ENCODE data around the gene MEOX2. TPM values are rescaled to one million over a fixed set of nuclear protein-coding genes. Genes with fewer than 3 reads are reported as not detected.

The MEOX2 gene
- total and polyA plus RNA-seq, 2 of the 8 experiments (the other 6 are each of a cell fraction or from before 2014, with no cell fraction given) = 0.05 to 0.19 TPM

DNA sequence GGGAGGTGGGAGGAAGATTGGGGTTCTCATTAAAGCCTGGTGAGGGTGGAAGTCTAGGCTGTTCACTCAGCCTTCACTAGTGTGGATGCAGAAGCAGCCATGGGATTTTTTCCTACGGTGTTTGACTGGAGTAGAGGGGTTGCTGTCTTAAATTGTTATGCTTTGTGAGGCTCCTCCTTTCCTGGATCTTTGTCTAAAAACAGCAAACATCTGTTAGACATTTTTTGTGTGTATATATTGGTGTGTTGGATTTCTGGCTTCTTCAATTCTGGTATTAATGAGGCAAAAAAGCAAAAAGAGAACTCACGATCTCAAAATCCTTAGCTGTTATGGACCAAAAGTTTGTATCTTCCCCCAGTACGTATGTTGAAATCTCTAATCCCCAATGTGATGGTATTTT lies 28.2 kb downstream of the MEOX2 start:
- CTCF ChIA-PET (ENCODE audit: partially characterized antibody) = no interaction called here
- no peak overlapping the region for H3K23ac ChIP-seq (ENCODE audit: insufficient read length)

More for the DNA sequence above, 28.2 kb downstream of the MEOX2 start:
- H3K27me3 ChIP-seq (replicated peaks in 1 of 4; ENCODE audit: control insufficient read depth in 3 of 4, extremely low read depth in 1 of 4, insufficient read depth in 3 of 4, low read length in 3 of 4) = no peaks in the 10 kb centered on the region
- H4K5ac ChIP-seq (ENCODE audit: insufficient read length, low read depth, low read length) = no peak overlapping the region
- H2BK15ac ChIP-seq (ENCODE audit: low read length) = no peak overlapping the region
- no peaks in the 10 kb centered on the region for H3K79me1 ChIP-seq (ENCODE audit: low read depth, low read length)
- H3K36me3 ChIP-seq (ENCODE audit: control insufficient read depth in 2 of 4, insufficient read depth in 4 of 4, low read length in 3 of 4) = no peaks in the 10 kb centered on the region
- H3K9ac ChIP-seq (replicated peaks in 1 of 4; ENCODE audit: extremely low read depth in 1 of 4, low read depth in 3 of 4, low read length in 3 of 4) = no peak overlapping the region
- TF ChIP-seq SP1 (IDR thresholded peaks at IDR 0.05; ENCODE audit: low read depth, low read length) (no peak), KDM4A (IDR thresholded peaks at IDR 0.05; ENCODE audit: low read depth, low read length, severe bottlenecking) (no peak), SIRT6 (IDR thresholded peaks at IDR 0.05; ENCODE audit: low read length) (no peak), GTF2F1 (IDR thresholded peaks at IDR 0.05; ENCODE audit: borderline replicate concordance, low read depth, low read length) (no peak), SAP30 (IDR thresholded peaks at IDR 0.05; ENCODE audit: insufficient read depth, insufficient replicate concordance, low read length) (no peak), POLR2AphosphoS5 (IDR thresholded peaks at IDR 0.05; ENCODE audit: low read depth, low read length) (no peak), CREB1 (IDR thresholded peaks at IDR 0.05) (no peak), TAF7 (optimal IDR thresholded peaks at IDR 0.05; ENCODE audit: borderline replicate concordance, low read depth, low read length) (no peak), RBBP5 (IDR thresholded peaks at IDR 0.05; ENCODE audit: borderline replicate concordance, low read depth, low read length) (no peak), CHD2 (IDR thresholded peaks at IDR 0.05; ENCODE audit: low read length) (no peak)
- TF ChIP-seq, protein P1, sequence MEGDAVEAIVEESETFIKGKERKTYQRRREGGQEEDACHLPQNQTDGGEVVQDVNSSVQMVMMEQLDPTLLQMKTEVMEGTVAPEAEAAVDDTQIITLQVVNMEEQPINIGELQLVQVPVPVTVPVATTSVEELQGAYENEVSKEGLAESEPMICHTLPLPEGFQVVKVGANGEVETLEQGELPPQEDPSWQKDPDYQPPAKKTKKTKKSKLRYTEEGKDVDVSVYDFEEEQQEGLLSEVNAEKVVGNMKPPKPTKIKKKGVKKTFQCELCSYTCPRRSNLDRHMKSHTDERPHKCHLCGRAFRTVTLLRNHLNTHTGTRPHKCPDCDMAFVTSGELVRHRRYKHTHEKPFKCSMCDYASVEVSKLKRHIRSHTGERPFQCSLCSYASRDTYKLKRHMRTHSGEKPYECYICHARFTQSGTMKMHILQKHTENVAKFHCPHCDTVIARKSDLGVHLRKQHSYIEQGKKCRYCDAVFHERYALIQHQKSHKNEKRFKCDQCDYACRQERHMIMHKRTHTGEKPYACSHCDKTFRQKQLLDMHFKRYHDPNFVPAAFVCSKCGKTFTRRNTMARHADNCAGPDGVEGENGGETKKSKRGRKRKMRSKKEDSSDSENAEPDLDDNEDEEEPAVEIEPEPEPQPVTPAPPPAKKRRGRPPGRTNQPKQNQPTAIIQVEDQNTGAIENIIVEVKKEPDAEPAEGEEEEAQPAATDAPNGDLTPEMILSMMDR (IDR thresholded peaks at IDR 0.05; ENCODE audit: control extremely low read depth in 1 of 3, insufficient read depth in 1 of 3, low read depth in 1 of 3, low read length in 3 of 3) = no peak
- POLR2A ChIA-PET (ENCODE audit: partially characterized antibody) = no interaction called here
- no peaks in the 10 kb centered on the region for H3K9me3 ChIP-seq (ENCODE audit: insufficient read depth in 2 of 2, low read depth in 1 of 2, low read length in 1 of 2)
- no peak for FAIRE-seq
- H3K27ac ChIP-seq (ENCODE audit: low read depth, low read length) = no peak overlapping the region
- H2BK120ac ChIP-seq (replicated peaks; ENCODE audit: low read depth, low read length) = no peak overlapping the region
- H3K4me3 ChIP-seq (ENCODE audit: extremely low read depth in 1 of 4, insufficient read depth in 2 of 4, low read depth in 3 of 4, low read length in 4 of 4) = no peak overlapping the region
- no peak overlapping the region for H4K8ac ChIP-seq (ENCODE audit: extremely low read depth, insufficient read depth, low read length)
- no peaks in the 10 kb centered on the region for H3K23me2 ChIP-seq (ENCODE audit: low read depth, low read length)
- H3K79me2 ChIP-seq (ENCODE audit: control insufficient read depth in 1 of 2, insufficient read depth in 2 of 2, low read length in 2 of 2) = no peaks in the 10 kb centered on the region
- no peak overlapping the region for H3K4ac ChIP-seq (replicated peaks; ENCODE audit: insufficient read length, low read depth, low read length)
- no peak overlapping the region for H4K91ac ChIP-seq (replicated peaks; ENCODE audit: insufficient read length, low read length)
- 55% methylated on average over 3 of the region's 3 CpGs; no CpG with 5 or more reads in 1 of the 2 experiments for WGBS, 2 experiments (ENCODE audit: extremely low coverage in 1 of 2, insufficient coverage in 1 of 2, insufficient read length in 1 of 2, insufficient replicate concordance in 2 of 2, low coverage in 1 of 2, low lambda C conversion rate in 2 of 2, missing lambda C conversion rate in 1 of 2)
- H3K4me2 ChIP-seq (ENCODE audit: insufficient read depth in 1 of 2, low read depth in 2 of 2, low read length in 2 of 2) = no peak overlapping the region
- no peak overlapping the region for H2BK12ac ChIP-seq (ENCODE audit: low read depth, low read length)
- no peaks in the 10 kb centered on the region for H4K20me1 ChIP-seq (replicated peaks in 1 of 2; ENCODE audit: control insufficient read depth in 1 of 2, insufficient read depth in 2 of 2, low read length in 2 of 2)
- H3K18ac ChIP-seq (ENCODE audit: extremely low read depth, low read length) = no peak overlapping the region
- DNase-seq (ENCODE audit: low read depth in 1 of 2, low spot score in 2 of 2) = no peak
- H2AFZ ChIP-seq (ENCODE audit: low read length) = no peak overlapping the region
- no peak overlapping the region for H2BK5ac ChIP-seq (ENCODE audit: low read depth, low read length)
- H3K56ac ChIP-seq (replicated peaks; ENCODE audit: insufficient read length, low read depth, low read length) = no peak overlapping the region
- H2AK5ac ChIP-seq (ENCODE audit: low read depth, low read length) = no peak overlapping the region
- H3K14ac ChIP-seq (ENCODE audit: insufficient read length) = no peak overlapping the region
- H2BK20ac ChIP-seq (ENCODE audit: low read length) = no peak overlapping the region
- H3K4me1 ChIP-seq (replicated peaks in 1 of 4; ENCODE audit: control insufficient read depth in 3 of 4, insufficient read depth in 4 of 4, low read length in 3 of 4) = no peaks in the 10 kb centered on the region

All from H1 (cell line).